Endothelial cell (in vitro differentiated cells): Measurements from ENCODE around the gene CTBP2. TPM values are rescaled to one million over a fixed set of nuclear protein-coding genes. Genes with fewer than 3 reads are reported as not detected.
"Not testable (repeated sequence)": the region's sequence is repeated elsewhere in the genome, so short reads cannot be mapped to it uniquely, and the experiment has no call there.

ENCODE experiments used
- DNase-seq: peaks from one replicate; pipeline ENCODE4 v3.0.0; 2021; ENCODE audit warnings: low spot score
- H3K27ac Mint-ChIP-seq: one replicate; pipeline ENCODE4 v1.8.0; 2021; ENCODE audit warnings: mixed read lengths, inconsistent platforms; ENCODE audit not compliant: unreplicated experiment
- H3K27me3 Mint-ChIP-seq: one replicate; pipeline ENCODE4 v1.8.0; 2021; ENCODE audit warnings: mild to moderate bottlenecking, moderate library complexity, mixed read lengths, inconsistent platforms; ENCODE audit not compliant: unreplicated experiment
- H3K36me3 Mint-ChIP-seq: one replicate; pipeline ENCODE4 v1.8.0; 2021; ENCODE audit warnings: mild to moderate bottlenecking, low read depth, mixed read lengths, inconsistent platforms; ENCODE audit not compliant: unreplicated experiment
- H3K4me1 Mint-ChIP-seq: one replicate; pipeline ENCODE4 v1.8.0; 2021; ENCODE audit warnings: mild to moderate bottlenecking, mixed read lengths, inconsistent platforms; ENCODE audit not compliant: unreplicated experiment
- H3K4me3 Mint-ChIP-seq: one replicate; pipeline ENCODE4 v1.8.0; 2021; ENCODE audit warnings: mild to moderate bottlenecking, mixed read lengths, inconsistent platforms; ENCODE audit not compliant: unreplicated experiment
- H3K9me3 Mint-ChIP-seq: one replicate; pipeline ENCODE4 v1.8.0; 2021; ENCODE audit warnings: mixed read lengths, inconsistent platforms; ENCODE audit not compliant: unreplicated experiment
- total RNA-seq: library from RNA; stranded (reverse); fragmentation: NEBNext Ultra II Directional; extraction: Animal tissue kit (Norgen Biotek cat#: 25700); gene quantifications from one replicate; pipeline ENCODE4 v1.2.1, GENCODE V29; 2021; ENCODE audit not compliant: unreplicated experiment
- TF ChIP-seq, protein P1 (sequence below): fragments of 200-600 bp; sonication (generic); IDR thresholded peaks from one replicate; pipeline ENCODE4 v1.5.0; 2021; ENCODE audit warnings: antibody characterized with exemption; ENCODE audit not compliant: unreplicated experiment

CTBP2 gene
- total RNA-seq, 1 donor from 2014 or later, result 145 TPM

DNA sequence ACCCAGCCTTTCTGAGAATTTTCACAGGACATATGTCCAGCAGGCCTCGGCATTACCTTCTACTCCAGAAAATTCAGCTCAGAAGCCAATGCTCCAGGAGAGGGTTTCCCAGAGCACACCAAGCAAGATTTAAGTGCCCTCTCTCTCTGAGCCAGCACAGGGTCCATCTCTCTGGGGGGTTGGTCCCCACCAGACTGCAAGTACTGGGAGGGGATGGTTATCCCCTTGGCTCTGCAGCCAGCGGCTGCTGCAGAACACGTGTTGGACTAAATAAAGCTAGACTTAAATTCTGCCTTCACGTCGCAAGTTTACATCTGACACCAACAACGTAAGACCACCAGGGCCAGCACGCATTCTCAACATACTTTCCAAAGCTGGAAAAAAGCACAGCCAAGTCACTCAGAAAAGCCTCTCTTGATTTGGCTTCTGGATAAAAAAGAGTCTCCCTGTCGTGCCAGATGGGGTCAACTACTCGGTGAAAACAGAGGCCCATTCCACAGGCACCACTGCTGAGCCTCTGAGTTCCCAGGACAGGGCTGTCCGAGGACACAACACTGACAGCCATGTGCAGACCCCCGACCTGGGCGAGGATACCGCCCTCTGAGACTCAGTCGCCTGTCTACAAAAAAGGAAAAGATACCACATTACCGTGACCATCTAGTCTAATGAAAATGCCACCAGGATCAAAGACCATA is 77.3 kb downstream of the CTBP2 start:
- Mint-ChIP-seq H3K9me3 (no peaks in the 10 kb centered on the region), H3K27me3 (peaks cover 6% of the 10 kb centered on the region), H3K4me3 (peak overlapping the region; percentile 31), H3K36me3 (peaks cover 18% of the 10 kb centered on the region), H3K4me1 (peaks cover 23% of the 10 kb centered on the region), H3K27ac (peak overlapping the region; percentile 61)
- DNase-seq, result no peak
- TF ChIP-seq, protein P1, sequence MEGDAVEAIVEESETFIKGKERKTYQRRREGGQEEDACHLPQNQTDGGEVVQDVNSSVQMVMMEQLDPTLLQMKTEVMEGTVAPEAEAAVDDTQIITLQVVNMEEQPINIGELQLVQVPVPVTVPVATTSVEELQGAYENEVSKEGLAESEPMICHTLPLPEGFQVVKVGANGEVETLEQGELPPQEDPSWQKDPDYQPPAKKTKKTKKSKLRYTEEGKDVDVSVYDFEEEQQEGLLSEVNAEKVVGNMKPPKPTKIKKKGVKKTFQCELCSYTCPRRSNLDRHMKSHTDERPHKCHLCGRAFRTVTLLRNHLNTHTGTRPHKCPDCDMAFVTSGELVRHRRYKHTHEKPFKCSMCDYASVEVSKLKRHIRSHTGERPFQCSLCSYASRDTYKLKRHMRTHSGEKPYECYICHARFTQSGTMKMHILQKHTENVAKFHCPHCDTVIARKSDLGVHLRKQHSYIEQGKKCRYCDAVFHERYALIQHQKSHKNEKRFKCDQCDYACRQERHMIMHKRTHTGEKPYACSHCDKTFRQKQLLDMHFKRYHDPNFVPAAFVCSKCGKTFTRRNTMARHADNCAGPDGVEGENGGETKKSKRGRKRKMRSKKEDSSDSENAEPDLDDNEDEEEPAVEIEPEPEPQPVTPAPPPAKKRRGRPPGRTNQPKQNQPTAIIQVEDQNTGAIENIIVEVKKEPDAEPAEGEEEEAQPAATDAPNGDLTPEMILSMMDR, result no peak

DNA sequence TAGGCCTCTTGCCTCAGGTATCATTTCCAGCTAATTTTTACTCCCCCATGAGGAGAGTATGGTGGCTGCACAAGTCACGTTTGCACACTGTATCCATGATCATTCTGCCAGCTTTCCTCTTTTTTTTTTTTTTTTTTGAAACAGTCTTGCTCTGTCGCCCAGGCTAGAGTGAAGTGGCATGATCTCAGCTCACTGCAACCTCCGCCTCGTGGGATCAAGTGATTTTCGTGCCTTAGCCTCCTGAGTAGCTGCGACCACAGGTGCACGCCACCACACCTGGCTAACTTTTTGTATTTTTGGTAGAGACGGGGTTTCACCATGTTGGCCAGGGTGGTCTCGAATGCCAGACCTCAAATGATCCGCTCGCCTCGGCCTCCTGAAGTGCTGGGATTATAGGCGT is 77.9 kb downstream of the CTBP2 start:
- not testable (repeated sequence) for DNase-seq, H3K27ac Mint-ChIP-seq, H3K9me3 Mint-ChIP-seq, H3K4me3 Mint-ChIP-seq, H3K27me3 Mint-ChIP-seq
- Mint-ChIP-seq H3K36me3 (peaks cover 13% of the 10 kb centered on the region), H3K4me1 (peaks cover 18% of the 10 kb centered on the region)

DNA sequence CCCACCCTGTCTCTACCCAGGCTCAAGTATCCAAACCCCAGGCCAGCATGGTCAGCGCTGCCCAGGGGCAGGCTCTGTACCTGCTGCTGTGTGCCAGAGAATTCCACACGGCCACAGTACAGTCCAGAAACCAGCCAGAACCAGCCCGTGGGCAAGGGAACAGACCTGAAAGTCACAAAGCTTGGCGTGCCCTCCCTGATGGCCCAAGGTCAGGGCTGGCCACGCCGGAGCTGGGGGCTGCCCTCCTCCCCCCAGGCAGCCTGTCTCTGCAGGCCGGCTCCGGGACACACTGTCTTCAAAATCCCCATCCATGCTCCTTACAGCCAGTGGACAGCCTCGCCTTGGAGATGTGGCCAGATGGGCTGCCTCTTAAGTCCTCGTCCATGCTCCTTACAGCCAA is 78.4 kb downstream of the CTBP2 start:
- Mint-ChIP-seq H3K4me3 (no peak overlapping the region), H3K27ac (no peak overlapping the region), H3K27me3 (peaks cover 5% of the 10 kb centered on the region), H3K9me3 (no peaks in the 10 kb centered on the region), H3K4me1 (peaks cover 22% of the 10 kb centered on the region), H3K36me3 (peaks cover 14% of the 10 kb centered on the region)
- no peak for DNase-seq
- TF ChIP-seq, protein P1, result no peak

DNA sequence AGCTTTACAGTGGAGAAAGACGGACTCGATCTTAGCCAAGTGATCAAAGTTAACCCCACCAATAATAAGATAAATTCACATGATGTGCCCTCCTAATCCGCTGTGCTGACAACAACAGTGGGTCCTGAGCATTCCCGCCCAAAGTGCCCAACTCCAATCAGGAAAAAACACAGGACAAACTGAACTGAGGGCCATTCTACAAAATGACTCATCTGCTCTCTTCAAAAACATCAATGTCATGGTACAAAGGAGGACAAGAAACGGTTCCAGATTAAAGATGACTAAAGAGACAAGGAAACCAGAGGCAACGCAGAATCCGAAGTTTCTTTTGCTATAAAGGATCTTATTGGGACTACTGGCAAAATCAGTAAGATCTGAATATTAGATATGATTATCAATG is 79.4 kb downstream of the CTBP2 start:
- H3K27me3 Mint-ChIP-seq, result peaks cover 9% of the 10 kb centered on the region
- peaks cover 27% of the 10 kb centered on the region for H3K4me1 Mint-ChIP-seq
- no peak overlapping the region for H3K27ac Mint-ChIP-seq
- H3K9me3 Mint-ChIP-seq, result no peaks in the 10 kb centered on the region
- peaks cover 18% of the 10 kb centered on the region for H3K36me3 Mint-ChIP-seq
- TF ChIP-seq, protein P1, result no peak
- DNase-seq, result no peak
- H3K4me3 Mint-ChIP-seq, result no peak overlapping the region

DNA sequence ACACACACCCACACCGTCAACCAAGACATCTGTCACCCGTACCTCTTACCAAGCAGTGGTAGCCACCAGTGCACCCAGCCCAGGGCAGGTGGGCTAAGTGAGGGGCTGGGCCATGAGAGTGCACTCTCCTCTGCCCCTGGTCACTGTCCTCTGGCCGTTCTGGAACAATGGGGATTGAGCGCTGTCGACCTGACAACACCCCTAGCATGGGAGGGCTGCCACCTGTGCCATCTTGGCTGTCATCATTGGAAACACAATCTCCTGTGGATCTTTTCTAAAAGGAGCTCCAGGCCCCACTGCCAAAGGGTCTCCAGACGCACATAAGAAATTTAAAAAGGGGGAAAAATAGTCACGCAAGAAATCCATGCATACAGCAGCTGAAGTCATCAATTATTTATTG is 80.1 kb downstream of the CTBP2 start:
- Mint-ChIP-seq H3K27me3 (peaks cover 9% of the 10 kb centered on the region), H3K27ac (peak overlapping the region; percentile 46), H3K36me3 (peaks cover 19% of the 10 kb centered on the region), H3K9me3 (no peaks in the 10 kb centered on the region), H3K4me1 (peaks cover 30% of the 10 kb centered on the region), H3K4me3 (no peak overlapping the region)
- TF ChIP-seq, protein P1, result no peak
- DNase-seq, result no peak
